NB4 (cell line): ENCODE measurements around the gene TLR4.

Experiments
- DNase-seq: peaks from one replicate; pipeline ENCODE4 v3.0.0; 2010; ENCODE audit warnings: low read depth
- H3K4me3 ChIP-seq: one replicate; pipeline ENCODE4 v1.5.1; 2011; ENCODE audit warnings: mild to moderate bottlenecking, low read depth, low read length, moderate library complexity
- CTCF ChIP-seq: IDR thresholded peaks from one replicate; pipeline ENCODE4 v1.5.1; 2012; ENCODE audit warnings: low read depth, low read length
- MAX ChIP-seq: IDR thresholded peaks from 2 replicates; pipeline ENCODE4 v1.6.1; 2011; ENCODE audit warnings: low read depth, low read length
- MYC ChIP-seq: IDR thresholded peaks from 2 replicates; pipeline ENCODE4 v1.6.1; 2011; ENCODE audit warnings: low read depth, low read length
- POLR2A ChIP-seq: IDR thresholded peaks from 2 replicates; pipeline ENCODE4 v1.6.1; 2011; ENCODE audit warnings: mild to moderate bottlenecking; ENCODE audit not compliant: insufficient read length; ENCODE audit errors: extremely low read depth

Gene TLR4

GRCh38 chr9:117671468-117671867 is 32.7 kb upstream of the TLR4 start:
- TF ChIP-seq MYC, result no peak
- TF ChIP-seq MAX, result no peak
- no peak for TF ChIP-seq POLR2A
- no peak for TF ChIP-seq CTCF
- DNase-seq, result no peak
- H3K4me3 ChIP-seq, result no peak overlapping the region

- DNase-seq, result no peak
- TF ChIP-seq POLR2A, result no peak
- no peak for TF ChIP-seq CTCF
- TF ChIP-seq MAX, result no peak
- no peak for TF ChIP-seq MYC
- no peak overlapping the region for H3K4me3 ChIP-seq
These were observed 31.8 kb upstream of the TLR4 start for GRCh38 chr9:117672369-117672768.

- H3K4me3 ChIP-seq, result no peak overlapping the region
- TF ChIP-seq MAX, result no peak
- no peak for TF ChIP-seq MYC
- TF ChIP-seq POLR2A, result no peak
- no peak for TF ChIP-seq CTCF
- DNase-seq, result no peak
These were observed 26.6 kb upstream of the TLR4 start for GRCh38 chr9:117677572-117677971.

GRCh38 chr9:117678871-117679270 is 25.3 kb upstream of the TLR4 start:
- TF ChIP-seq MYC (no peak), POLR2A (no peak), CTCF (no peak), MAX (no peak)
- H3K4me3 ChIP-seq, result no peak overlapping the region
- DNase-seq, result no peak

GRCh38 chr9:117679416-117679815 is 24.8 kb upstream of the TLR4 start:
- TF ChIP-seq POLR2A (no peak), MYC (no peak), MAX (no peak), CTCF (no peak)
- DNase-seq, result no peak
- no peak overlapping the region for H3K4me3 ChIP-seq

- TF ChIP-seq CTCF, result no peak
- no peak for TF ChIP-seq POLR2A
- TF ChIP-seq MYC, result no peak
- no peak for TF ChIP-seq MAX
- DNase-seq, result no peak
- no peak overlapping the region for H3K4me3 ChIP-seq
These were observed 22.3 kb upstream of the TLR4 start for GRCh38 chr9:117681888-117682287.
